GM18508 (cell line): ENCODE measurements around the gene C1QL1.

Source experiments
- ATAC-seq: cut with Tn5 transposase; IDR thresholded peaks from one replicate; pipeline ENCODE4 v1.9.1; 2021; ENCODE audit warnings: moderate number of reproducible peaks; ENCODE audit not compliant: insufficient read depth, unreplicated experiment

Gene C1QL1

DNA sequence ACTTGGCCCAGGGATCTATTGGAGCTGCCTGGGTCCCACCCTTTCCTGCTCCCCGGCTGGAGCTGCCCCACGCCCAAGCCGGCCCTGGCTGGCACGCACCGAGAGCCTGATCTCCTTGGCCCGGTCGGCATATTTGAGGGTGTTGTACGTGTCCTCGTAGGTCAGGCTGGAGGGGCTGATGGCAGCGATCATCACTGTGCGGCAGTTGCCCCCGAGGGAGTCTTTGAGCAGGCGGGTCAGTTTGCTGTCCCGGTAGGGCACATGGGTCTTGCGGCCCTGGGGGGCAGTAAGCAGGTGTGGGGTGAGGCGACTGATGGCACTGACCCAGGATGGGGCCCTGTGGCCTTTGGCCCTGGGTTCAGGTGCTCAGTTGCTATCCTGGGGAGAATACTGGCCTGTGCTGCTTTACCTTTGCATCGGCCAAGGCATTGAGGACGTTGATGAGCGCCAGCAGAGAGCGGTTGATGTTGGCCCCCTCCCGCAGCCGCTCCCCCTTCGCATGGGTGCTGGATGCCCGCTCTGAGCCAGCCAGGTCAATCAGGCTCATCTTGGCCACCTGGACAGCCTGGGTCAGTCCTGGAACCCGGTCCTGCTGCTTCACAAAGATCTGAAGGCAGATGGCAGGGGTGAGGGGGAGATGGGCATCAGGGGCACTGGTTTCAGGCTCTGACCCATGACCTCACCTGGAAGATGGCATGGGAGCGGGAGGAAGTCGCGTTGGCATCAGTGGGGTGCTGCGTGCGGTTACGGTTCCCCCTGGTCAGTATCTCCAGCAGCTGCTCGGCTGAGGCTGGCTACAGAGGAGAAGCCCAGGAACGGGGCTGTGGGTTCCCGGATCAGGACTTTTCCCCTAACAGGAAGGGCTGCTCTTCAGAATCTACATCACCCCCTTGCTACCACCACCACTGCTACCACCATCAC, 34.0 kb downstream of the C1QL1 start:
- no peak for ATAC-seq

DNA sequence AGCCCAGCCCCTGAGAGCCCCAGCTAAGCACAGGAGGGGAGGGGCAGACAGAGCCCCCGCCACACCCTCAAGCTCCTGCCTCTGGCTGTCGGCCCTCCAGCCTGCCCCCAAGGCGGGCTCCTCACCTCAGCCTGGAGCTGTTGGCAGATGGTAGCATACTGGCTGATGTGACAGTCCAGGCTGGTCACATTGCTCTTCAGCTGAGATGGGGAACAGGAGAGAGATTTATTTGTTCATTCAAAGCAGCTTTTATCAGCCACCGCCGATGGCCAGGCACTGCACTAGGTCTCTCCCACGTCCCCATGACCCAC, 35.4 kb downstream of the C1QL1 start:
- no peak for ATAC-seq

DNA sequence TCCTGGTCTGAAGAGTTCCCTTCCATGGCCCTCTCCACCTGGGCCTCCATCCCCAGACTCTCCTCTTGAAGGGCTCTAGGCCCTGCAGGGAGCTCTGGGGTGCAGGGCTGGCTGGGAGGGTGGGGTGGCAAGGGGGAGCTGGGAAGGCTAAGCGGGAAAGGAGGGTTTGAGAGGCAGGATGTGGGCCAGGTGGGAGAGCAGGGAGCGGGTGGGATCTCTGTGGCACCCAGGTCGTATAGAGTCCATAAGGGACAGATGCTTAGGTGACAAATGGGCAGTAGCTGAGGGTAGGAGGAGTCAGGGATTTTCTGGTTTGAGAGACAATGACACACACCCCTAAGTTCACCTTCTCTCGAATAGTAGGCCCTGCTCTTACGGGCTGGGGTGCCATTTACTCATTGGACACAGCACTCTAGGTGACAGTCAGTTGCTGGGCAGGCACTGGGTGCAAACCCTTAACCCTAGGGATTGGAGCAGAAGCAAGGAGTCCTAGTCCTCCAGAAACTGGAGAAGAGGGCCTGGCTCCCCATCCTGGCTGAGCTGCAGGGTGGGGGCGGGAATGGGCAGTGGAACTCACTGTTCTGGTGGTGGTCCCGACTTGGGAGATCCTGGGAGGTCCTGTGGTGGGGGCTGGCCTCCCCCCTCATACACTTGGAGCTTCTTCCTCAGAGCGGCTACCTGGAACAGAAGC, 35.9 kb downstream of the C1QL1 start:
- ATAC-seq = no peak

DNA sequence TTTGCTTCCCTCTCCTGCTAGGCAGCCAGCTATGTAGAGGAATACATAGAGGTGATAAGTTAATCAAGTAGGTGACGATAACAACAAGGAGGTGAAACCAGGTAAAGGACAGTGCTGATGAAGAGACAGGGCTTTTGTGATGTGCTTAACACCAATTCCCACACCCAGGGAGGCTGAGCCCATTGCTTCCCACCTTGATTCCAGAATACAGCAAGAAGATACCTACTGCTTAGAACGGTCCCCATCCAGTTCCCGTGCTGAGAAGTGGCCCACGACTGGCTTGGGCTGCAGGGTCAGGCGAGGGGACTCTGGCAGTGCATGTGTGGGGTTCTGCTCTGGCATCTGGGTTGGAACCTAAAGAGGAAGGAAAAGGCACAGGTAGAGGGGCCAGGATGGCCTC, 36.7 kb downstream of the C1QL1 start:
- ATAC-seq = no peak

DNA sequence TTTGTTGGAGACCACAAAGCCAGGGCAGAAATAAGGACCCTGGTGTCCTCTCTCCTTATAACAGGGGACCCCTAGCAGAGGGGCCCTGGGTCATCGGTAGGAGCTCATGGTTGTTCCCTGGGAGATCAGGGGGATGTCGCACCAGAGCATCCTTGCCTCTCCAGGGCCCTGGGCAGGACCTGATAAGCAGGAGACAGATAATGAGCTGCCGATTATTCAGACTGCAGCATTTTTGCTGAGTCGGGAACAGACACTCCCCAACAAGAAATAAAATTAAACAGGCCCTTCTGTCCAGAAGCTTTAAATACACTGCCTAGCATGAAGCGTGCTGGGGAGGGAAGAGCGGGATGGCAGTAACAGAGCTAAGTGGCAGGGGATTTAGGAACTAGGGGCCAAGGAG, 37.4 kb downstream of the C1QL1 start:
- ATAC-seq = no peak

DNA sequence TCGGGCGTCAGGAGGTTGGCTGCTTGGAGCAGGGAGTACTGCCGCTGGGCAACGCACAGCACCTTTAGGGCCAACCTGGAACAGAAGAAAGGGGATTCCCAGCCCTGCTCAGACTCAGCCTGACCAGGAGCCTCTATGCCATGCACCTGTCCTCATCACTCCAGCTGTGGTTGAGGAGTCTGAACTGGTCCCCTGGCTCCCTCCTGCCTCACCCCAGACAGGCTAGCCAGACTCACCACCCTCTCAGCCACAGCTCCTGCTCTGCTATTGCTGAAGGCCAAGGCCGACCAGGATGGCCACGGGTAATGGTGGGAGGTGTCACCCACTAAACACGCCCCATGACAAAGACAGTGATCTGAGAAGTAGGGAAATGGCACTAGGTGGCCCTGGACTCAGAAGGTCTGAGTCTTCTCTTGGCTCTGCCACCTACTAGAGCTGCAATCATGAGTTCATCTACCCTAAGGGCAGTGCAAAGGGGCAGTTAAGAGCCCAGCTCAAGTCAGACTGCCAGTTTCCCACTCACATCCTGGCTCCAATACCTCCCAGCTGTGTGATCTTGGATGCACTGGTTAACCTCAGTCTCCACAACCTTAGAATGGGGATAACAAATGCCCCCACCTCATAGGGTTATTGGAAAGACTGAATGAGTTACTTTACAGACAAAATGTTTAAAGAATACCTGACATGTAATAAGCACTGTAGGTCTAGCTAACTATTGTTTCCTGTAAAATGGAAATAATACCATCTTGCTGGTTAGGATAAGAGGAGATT, 39.0 kb downstream of the C1QL1 start:
- no peak for ATAC-seq

DNA sequence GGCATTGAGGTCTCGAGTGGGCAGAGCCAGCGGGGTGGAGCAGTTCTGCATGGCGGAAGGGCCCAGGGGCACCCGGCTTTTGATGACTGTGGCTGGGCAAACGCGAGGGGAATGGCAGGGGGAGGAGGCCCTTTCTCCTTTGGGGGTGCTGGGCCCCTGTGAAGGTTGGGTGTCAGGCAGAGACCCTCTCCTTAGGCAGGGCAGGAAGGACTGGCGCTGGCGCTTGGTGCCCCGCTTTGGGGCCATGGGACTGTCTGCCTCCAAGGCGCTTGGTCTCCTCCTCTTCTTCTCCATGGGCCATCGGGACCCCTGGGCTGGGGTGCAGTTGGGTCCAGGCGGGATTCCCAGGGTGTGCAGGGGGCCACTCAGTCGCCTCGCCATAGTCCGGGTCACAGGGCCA, 40.0 kb downstream of the C1QL1 start:
- ATAC-seq = no peak

DNA sequence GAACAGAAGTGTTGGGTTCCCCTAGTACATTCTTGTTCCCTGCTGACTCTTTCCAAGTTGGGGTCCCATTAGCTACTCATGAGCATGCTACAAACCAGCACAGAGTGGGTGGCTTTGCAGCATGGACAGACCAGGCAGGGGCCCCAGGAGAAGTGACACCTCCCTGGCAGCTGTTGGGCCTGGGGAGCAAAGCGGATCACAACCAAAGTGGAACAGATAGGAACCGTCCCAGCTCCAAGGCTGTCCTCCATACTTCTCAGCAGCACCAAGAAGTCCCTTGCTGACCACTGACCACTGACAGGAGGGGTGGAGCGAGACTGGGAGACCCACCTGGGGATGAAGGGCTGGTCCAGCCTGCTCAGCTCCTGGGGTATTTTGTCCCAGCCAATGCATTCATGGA, 40.4 kb downstream of the C1QL1 start:
- no peak for ATAC-seq

DNA sequence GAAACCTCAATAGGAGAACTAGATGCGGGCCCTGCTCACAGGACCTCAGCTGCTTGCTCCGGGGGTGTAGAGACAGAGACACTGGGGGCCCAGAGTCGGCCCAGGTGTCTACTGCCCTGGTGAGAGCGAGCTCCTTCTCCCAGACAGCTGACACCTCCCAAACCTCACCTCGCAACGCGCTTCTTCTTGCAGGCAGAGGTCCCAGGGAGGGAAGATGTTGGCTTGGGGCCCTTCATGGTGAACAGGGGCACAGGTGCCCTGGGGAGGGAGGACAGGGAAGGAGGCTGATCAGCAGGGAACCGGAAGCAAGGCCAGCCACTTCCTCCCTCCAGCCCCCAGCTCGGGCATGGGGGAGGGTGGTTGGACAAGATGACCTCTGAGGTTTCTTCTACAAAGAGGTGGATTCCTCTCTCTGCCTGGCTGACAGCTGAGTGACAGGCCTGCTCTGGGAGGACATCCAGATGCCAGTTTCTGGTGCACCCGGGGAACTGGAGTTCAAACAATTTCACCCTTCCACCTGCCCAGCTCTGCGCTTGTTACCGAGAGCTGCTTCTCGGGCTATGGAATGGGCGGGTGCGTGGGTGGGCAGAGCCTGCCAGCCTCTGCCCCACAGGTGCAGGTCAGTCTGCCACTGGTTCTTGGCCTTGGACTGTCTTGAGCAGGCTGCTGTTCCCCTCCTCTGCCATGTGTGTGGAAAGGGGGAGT, 41.1 kb downstream of the C1QL1 start:
- no peak for ATAC-seq

DNA sequence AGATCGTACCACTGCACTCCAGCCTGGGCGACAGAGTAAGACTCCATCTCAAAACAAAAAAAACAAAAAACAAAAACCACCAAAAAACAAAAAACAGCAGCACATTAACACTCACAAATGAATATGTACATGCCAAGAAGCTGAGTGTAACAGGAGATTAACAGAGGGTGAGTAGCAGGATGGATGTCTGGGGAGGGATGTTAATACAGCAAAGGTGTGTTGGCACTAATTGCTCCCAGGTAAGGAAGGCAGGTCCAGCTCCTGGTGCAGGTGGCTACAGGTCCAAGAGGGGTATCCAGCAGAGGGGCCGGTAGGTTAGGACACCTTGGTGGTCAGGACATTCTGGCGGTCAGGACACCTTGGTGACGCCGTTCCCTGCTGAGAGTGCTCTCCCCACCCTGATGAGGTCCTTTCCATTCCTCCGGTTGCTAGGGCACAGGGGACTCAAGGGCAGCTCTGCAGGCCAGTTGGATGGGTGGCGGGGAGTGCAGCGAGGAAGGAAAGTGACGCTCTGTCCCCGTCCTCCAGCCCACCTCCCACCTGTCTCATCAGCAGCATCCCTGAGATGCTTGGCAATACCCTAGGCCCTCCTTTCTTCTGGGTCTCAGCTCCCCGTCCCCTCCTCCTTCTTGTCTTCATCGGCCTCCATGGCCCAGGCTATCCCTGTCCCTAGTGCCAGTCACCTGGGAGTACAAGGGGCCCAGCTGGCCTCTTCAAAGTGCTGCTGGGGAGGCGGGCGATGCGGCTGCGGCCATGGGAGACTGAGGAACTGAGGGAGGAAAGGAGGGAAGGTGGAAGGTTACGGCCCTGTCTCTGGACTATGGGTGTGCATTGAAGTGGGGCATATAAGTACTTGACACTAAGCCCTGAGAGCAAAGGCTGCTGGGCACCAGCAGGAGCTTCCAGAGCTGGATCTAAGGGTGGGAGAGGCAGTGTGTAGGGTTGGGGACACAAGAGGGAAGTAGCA, 42.1 kb downstream of the C1QL1 start:
- no peak for ATAC-seq

DNA sequence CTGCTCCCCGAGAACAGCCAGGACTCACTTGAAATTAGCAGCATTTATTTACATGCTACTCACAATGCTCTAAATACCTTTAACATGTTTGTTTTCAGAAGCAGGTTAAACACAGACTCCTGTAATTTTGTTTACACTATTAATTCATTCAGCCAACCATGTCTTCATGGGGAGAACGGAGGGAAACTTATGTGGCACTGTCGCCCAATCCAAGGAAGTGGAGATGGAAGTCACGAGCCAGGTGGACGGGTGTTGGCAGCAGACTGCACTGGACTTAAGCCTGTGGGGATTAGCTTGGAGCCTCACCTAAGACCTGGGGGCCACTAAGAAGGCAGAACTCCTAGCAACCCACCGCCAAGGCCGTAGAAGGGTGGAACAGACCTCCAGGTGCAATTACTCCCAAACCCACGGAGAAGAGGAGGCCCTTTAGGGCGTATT, 44.0 kb downstream of the C1QL1 start:
- ATAC-seq = no peak

DNA sequence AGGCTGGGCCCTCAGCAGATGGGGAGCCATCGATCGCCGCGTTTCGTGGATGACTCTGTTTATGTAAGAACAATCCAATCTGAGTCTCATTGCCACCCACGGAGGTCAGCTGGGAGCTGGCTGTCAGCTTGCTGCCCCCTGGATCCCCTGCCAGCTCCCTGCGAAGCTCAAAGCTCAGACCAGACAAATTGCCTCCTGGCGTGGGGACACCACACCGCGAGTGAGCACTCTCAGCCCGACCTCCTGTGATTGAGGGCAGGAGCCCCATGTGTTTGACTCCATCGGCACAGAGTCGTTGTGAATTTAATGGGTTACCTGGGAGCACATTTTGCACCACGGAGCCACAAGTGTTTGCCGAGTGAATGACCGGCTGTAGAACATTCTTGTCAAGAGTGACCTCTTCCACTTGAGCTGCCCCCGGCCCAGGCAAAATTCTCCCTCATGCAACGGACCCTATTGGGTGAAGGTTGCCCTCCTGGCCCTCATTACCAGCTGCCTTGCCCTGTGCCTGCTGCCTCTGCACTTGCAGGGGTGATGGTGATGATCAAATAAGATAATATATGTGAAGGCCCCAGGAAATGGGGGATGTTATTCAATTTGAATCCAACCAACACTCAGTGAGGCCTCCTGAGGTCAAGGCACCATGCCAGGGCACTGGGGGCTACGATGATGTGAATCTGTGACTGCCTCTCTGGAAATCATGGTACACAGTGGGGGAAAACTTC, 45.2 kb downstream of the C1QL1 start:
- ATAC-seq = no peak

DNA sequence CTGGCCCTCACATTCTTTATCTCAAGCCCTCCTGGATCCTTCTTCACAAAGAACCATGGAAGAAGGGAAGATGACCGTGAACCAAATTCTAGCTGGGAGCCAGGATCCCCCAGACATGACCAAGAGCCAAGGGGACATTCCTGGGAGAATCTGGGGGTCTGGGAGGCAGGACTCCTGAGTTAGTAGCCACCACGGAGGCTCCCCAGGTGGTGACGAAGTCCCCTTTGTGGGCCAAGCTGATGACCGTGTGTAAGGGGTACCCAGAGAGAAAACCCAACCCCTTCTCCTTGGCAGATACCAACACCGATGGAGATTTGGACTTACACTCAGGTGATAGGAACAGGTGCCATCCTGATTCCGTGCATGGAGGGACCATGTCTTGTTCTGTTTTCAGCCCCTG, 46.0 kb downstream of the C1QL1 start:
- ATAC-seq = no peak

DNA sequence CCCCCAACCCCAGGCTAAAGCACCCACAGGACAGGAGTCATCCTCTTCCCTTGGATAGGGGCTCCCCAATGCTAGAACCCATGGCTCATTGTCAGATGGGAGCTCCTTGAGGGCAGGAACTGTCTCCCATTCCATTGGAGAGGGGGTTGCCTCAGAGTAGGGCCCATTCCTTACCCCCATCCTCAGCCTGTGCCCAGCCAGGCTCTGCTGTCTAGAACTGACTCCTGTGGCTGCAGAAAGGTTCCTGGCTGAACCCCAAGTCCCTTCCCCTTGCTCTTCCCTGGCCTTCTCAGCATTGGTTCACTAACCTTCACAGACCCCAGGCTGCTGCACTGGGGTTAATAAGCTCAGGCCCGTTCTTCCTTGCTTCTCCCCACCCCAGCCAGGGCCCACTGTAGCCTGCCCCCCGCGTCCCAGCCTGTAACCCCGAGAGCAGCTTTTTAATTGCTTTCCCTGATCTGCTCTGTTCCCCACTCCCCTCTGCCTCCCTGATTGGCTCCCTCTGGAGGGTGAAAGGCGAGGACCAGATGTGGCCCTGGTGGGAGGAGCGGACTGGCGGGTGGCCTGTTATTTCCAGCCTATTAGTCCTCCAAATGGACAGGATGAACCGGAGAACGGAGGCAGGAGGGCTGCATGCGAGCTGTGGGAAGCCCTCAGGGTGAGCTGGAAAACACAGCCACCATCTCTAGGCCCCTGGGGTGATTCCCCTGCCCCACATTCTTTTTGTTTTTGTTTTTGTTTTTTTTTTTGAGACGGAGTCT, 46.8 kb downstream of the C1QL1 start:
- no peak for ATAC-seq

DNA sequence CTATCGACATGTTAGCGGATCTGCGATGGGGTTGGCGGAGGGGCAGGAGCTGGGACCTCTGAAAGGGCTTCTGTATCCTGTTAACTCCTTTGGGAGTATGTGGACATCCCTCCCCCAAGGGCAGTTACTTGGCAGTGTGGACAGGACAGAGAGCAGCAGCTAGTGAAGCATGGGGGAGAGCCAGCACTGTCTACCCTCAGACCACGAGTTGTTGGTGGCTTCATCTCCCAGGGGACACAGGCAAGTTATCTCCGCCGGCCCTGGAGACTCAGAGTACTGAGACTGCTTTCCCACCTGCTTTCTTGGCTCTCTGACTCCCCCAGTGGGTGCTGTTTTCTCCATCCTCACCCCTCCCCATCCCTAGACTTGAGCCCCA, 47.5 kb downstream of the C1QL1 start:
- ATAC-seq = no peak

DNA sequence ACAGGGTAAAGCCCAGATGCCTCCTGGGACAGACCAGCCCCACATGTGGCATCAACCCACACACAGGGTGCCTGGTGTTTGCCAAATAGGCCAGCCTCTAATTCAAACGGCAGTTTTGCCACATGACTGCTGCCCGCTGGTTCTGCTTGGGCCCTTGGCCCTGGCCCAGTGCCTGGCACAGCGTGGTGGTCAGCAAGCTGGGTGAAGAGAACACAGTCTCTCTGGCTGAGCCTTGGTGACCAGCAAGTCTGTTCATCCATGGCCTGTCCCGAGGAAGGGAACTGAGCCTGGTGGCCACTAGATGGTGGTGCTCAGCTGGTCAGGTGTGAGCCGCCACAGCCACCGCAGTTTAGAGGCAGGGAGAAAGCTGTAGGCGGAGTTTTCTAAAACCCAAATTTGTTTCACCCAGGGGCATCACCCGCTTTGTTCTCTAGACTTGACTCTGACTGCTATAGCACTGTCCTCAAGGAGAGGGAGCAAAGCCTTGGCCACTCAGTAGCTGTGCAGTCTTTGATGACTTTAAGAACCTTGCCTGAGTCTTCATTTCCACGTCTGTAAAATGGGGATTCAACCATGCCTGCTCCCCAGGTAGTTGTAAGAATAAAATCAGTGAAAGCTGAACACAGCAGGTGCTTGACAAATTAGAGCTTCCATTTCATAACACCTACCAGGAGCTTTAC, 48.1 kb downstream of the C1QL1 start:
- no peak for ATAC-seq

DNA sequence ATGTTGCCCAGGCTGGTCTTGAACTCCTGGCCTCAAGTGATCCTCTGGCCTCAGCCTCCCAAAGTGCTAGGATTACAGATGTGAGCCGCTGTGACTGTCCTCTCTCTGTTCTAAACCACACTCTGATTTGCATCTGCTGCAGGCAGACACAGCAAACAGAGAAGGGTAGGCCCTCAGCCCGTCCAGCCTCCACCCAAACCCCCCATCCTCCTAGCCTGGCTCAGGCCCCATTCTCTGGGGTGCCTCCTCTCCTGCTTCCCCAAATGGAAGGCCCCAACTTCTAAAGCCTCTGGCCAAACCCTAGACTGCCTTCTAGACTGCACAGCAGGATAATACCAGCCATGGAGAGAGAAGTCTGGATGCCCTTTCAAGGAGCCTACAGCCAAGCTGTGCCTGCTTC, 48.7 kb downstream of the C1QL1 start:
- no peak for ATAC-seq

DNA sequence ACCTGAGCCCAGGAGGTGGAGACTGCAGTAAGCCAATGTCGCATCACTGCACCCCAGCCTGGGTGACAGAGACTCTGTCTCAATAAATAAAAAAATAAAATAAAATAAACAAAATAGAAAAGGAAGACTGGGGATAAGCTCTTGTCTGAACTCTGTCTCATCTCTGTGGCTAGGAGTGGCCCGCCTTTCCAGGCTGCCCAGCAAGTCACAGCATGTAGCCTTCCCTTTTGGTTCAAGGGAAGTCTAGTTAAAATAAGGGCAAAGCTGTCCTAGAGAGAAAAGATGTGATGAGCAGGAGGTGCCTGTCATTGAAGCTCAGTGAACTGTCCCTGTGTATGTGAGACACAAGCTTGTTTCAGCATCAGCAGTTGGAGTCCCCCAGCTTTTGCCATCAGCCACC, 50.1 kb downstream of the C1QL1 start:
- ATAC-seq = no peak
